Cardiac fibroblast (primary cell): ENCODE measurements around the gene SGPL1.

Experiments
- DNase-seq, 2 donors: peaks; one replicate each; pipeline versions ENCODE4 v3.0.0 to v3.0.0-alpha.2; 2010; ENCODE audit warnings: low read depth in 2 of 2
- H3K4me3 ChIP-seq, 2 donors: replicated peaks in 1 of 2; 1 replicate in 1 of 2; 2 replicates in 1 of 2; pipeline ENCODE4 v1.5.1; 2011; ENCODE audit warnings: low read depth in 2 of 2, low read length in 2 of 2, mild to moderate bottlenecking in 2 of 2, moderate library complexity in 1 of 2
- CTCF ChIP-seq: IDR thresholded peaks from one replicate; pipeline ENCODE4 v1.5.1; 2011; ENCODE audit warnings: low read depth, mild to moderate bottlenecking, low read length, inconsistent platforms

Gene SGPL1

DNA sequence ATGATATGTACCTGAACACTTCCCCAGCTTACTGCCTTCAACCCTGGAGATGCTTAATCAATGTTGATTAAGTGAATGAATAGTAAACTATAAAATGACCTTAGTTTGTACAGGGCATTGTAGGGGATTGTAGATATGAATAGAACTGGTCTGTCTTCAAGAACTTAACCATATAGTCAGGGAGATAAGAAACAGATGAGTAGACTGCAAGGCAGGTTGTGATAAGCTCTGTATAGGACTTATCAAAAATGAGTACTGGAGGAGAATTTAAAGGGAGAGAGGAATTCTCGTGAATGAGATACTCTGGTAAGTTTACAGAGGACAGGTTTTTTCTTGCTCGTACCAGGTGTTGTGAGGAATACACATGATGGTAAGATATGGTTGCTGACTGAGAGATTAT lies 27.6 kb downstream of the SGPL1 start:
- TF ChIP-seq CTCF = no peak
- DNase-seq = no peak
- H3K4me3 ChIP-seq = no peak overlapping the region

GRCh38 chr10:70843776-70844489 lies 28.2 kb downstream of the SGPL1 start:
- H3K4me3 ChIP-seq = no peak overlapping the region
- no peak for TF ChIP-seq CTCF
- DNase-seq = no peak

DNA sequence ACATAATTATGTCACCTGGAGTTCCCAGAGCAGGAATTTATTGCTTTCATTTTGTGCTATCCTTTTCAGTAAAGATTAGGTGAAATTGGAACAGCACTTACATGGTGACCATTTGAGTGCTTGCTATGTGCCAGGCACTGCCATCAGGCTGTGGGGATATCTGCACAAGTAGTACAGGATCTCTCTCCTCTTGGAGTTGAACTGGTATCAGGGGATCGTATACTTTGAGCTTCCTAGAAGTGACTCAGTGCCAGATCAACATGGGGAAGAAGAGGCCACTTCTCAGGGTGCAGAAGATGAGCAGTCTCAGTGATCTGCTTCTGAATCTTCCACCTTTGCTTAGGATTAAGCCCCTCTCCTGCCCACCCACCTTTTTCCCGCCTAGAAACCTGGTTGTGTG lies 29.5 kb downstream of the SGPL1 start:
- no peak for TF ChIP-seq CTCF
- DNase-seq = no peak
- H3K4me3 ChIP-seq = no peak overlapping the region

DNA sequence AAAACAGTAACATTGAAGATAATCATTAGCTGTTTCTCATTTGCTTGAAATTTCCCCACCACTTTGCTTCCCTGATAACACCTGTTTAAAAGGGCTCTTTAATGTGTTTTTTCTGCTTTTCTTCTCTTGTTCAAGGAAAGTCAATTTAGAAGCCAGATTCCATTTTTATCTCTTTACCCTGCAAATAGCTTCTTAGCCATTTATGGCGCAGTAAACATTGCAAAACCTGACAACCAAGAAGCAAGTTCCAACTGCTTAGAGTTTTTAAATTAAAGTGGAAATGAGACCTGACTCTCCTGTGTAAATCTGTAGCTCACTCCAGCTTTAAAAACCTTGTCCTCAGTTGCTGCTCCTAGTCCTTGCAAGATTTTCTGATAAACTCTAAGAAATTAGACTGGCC lies 30.1 kb downstream of the SGPL1 start:
- DNase-seq = no peak
- no peak for TF ChIP-seq CTCF
- H3K4me3 ChIP-seq = no peak overlapping the region

- H3K4me3 ChIP-seq = no peak overlapping the region
- no peak for TF ChIP-seq CTCF
- no peak for DNase-seq
Observed at GRCh38 chr10:70846795-70847194, 31.0 kb downstream of the SGPL1 start.

DNA sequence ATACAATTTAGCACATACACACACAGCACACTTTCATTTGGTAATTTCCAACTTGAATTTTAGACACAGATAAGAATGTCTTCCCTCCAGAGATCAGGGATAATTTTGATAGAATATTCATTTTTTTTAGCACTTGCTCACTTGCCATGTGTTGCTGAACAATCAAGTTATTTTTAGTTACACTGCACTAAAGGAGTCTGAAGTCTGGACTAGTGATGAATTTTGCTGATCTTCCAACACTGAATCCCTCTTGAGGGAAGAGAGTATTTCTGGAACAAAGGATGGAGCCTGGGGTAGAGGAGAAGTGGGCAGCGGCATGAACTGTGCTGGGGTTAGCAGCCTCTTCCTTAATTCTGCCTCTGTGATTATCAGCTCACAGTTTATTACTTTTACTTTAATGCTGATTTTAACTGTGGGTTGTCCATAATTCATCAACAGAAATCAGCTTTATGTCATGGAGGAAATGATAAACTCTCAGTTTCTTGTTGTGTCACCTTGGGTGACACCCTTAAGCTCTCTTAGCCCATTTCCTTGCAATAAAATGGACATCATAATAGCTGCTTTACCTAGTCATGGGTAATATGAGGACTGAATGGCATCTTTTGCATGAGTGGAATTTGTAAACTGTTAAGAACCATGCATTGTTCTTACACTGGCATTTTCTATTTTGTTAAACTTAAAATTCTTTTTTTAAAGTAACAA lies 32.1 kb downstream of the SGPL1 start:
- no peak for DNase-seq
- TF ChIP-seq CTCF = no peak
- H3K4me3 ChIP-seq = no peak overlapping the region
